ENCODE measurements around the gene FNIP1. TPM values are rescaled to one million over a fixed set of nuclear protein-coding genes. Genes with fewer than 3 reads are reported as not detected.

The FNIP1 gene
- total RNA-seq, 1 experiment from 2014 or later, result 16.4 TPM

DNA sequence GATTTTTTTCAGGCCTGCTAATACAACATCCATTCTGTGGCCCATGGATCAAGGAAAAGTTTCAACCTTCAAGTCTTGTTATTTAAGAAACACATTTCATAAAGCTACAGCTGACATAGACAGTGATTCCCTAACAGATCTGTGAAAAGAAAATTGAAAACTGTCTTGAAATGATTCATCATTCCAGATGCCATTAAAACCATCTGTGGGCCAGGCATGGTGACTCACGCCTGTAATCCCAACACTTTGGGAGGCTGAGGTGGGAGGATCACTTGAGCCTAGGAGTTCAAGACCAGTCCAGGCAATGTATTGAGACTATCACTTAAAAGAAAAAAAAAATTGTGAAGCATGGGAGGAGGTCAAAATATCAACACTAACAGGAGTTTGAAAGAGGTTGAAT lies 167.8 kb downstream of the FNIP1 start (continued):
- TF ChIP-seq EZH2phosphoT487 (IDR thresholded peaks at IDR 0.05; ENCODE audit: borderline replicate concordance) (no peak), SRF (IDR thresholded peaks at IDR 0.05; ENCODE audit: low read depth) (peak; percentile 50; the same call in 1 of the 2 replicates), ZBTB33 (IDR thresholded peaks at IDR 0.05; ENCODE audit: extremely low read depth, insufficient replicate concordance, low read length) (no peak), CEBPB (IDR thresholded peaks at IDR 0.05; ENCODE audit: low read depth) (no peak), EGR1 (IDR thresholded peaks at IDR 0.05; ENCODE audit: low read depth) (no peak; the same call in 1 of the 2 replicates), SIN3A (IDR thresholded peaks at IDR 0.05; ENCODE audit: low read depth) (no peak), ZNF274 (IDR thresholded peaks at IDR 0.05; ENCODE audit: low read depth, low read length) (no peak), SP1 (IDR thresholded peaks at IDR 0.05; ENCODE audit: low read depth) (peak; percentile 35)
- TF ChIP-seq, protein P1, sequence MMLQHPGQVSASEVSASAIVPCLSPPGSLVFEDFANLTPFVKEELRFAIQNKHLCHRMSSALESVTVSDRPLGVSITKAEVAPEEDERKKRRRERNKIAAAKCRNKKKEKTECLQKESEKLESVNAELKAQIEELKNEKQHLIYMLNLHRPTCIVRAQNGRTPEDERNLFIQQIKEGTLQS (IDR thresholded peaks at IDR 0.05), result no peak

DNA sequence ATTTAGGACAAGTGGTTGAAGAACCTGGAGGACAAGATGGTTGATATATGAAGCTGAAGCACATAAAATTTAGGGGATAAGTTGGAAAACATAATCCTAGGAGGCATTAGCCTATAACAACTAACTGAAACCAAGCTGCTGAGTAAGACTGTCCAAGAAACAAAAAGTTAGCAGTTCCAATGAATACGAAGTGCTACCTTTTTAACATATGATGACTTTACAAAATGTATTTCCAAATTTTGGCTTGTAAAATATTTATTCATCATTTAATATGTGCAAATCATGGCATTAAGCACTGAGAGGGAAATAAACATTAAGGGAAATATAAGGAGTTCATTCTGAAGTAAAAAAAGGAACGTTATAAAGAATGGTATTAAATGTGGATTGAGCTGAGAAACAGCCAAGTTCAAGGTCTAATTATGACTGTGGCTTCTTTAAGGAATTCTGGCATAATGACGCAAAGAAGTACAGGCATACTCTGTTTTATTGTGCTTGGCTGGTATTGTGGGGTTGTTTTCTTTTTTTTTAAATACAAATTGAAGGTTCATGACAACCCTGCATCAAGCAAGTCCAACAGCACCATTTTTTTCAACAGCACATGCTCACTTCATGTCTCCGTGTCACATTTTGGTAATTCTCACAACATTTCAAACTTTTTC lies 169.5 kb downstream of the FNIP1 start:
- Histone ChIP-seq H2AFZ (ENCODE audit: low read depth, low read length, poor library complexity, severe bottlenecking) (no peak overlapping the region), H3K9me2 (ENCODE audit: insufficient read depth) (no peaks in the 10 kb centered on the region), H3K9me3 (ENCODE audit: control insufficient read depth in 1 of 2, insufficient read depth in 1 of 2, low read depth in 1 of 2, low read length in 2 of 2) (no peaks in the 10 kb centered on the region), H3K9ac (ENCODE audit: low read length) (no peak overlapping the region), H3K4me2 (ENCODE audit: low read length) (no peak overlapping the region), H3K4me1 (ENCODE audit: control insufficient read depth in 1 of 2, insufficient read depth in 2 of 2, low read length in 2 of 2) (peaks cover 9 to 42% of the 10 kb centered on the region in 2 experiments), H3K27ac (ENCODE audit: low read depth, low read length) (no peak overlapping the region), H4K20me1 (ENCODE audit: insufficient read depth) (peaks cover 7% of the 10 kb centered on the region; the same call in 1 of the 2 replicates), H3K27me3 (ENCODE audit: insufficient read depth, low read length) (no peaks in the 10 kb centered on the region), H3K79me2 (ENCODE audit: insufficient read depth, low read length) (peaks cover 99% of the 10 kb centered on the region), H3K4me3 (replicated peaks in 1 of 2; ENCODE audit: low read depth in 1 of 2, low read length in 2 of 2) (no peak overlapping the region), H3K36me3 (ENCODE audit: control insufficient read depth in 1 of 2, insufficient read depth in 2 of 2, low read length in 2 of 2) (no peaks in the 10 kb centered on the region)
- ChIA-PET RAD21 (ENCODE audit: low non-redundant PET in 1 of 2, low total read pairs in 2 of 2, uncharacterized antibody in 2 of 2, unreplicated experiment in 2 of 2) (no interaction called here), CTCF (no interaction called here), POLR2A (no interaction called here)
- ATAC-seq, result no peak
- no TSS peak for BruUV-seq (replicated peaks)
- no peak for DNase-seq (ENCODE audit: low read depth, low spot score)
- TF ChIP-seq EZH2phosphoT487 (IDR thresholded peaks at IDR 0.05; ENCODE audit: borderline replicate concordance) (no peak), YY1 (IDR thresholded peaks at IDR 0.05; ENCODE audit: extremely low read depth, insufficient replicate concordance, low read depth, low read length) (no peak)
- intact Hi-C loops (cut with micrococcal nuclease), result no loop called here

Measured in HCT116 (cell line).